Measurements from ENCODE around the gene GRIA3. TPM values are rescaled to one million over a fixed set of nuclear protein-coding genes. Genes with fewer than 3 reads are reported as not detected.

Gene GRIA3
- total RNA-seq, 1 experiment from 2014 or later, result 3.8 TPM

- TF ChIP-seq, protein P1, sequence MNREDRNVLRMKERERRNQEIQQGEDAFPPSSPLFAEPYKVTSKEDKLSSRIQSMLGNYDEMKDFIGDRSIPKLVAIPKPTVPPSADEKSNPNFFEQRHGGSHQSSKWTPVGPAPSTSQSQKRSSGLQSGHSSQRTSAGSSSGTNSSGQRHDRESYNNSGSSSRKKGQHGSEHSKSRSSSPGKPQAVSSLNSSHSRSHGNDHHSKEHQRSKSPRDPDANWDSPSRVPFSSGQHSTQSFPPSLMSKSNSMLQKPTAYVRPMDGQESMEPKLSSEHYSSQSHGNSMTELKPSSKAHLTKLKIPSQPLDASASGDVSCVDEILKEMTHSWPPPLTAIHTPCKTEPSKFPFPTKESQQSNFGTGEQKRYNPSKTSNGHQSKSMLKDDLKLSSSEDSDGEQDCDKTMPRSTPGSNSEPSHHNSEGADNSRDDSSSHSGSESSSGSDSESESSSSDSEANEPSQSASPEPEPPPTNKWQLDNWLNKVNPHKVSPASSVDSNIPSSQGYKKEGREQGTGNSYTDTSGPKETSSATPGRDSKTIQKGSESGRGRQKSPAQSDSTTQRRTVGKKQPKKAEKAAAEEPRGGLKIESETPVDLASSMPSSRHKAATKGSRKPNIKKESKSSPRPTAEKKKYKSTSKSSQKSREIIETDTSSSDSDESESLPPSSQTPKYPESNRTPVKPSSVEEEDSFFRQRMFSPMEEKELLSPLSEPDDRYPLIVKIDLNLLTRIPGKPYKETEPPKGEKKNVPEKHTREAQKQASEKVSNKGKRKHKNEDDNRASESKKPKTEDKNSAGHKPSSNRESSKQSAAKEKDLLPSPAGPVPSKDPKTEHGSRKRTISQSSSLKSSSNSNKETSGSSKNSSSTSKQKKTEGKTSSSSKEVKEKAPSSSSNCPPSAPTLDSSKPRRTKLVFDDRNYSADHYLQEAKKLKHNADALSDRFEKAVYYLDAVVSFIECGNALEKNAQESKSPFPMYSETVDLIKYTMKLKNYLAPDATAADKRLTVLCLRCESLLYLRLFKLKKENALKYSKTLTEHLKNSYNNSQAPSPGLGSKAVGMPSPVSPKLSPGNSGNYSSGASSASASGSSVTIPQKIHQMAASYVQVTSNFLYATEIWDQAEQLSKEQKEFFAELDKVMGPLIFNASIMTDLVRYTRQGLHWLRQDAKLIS (CRISPR knock-in tag; IDR thresholded peaks at IDR 0.05; ENCODE audit: borderline replicate concordance), result no peak
- TF ChIP-seq GABPB1 (CRISPR knock-in tag; IDR thresholded peaks at IDR 0.05), result no peak
- TF ChIP-seq TEAD1 (CRISPR knock-in tag; IDR thresholded peaks at IDR 0.05), result no peak
- no peak for TF ChIP-seq CDX4 (CRISPR knock-in tag; IDR thresholded peaks at IDR 0.05; ENCODE audit: borderline replicate concordance)
- TF ChIP-seq, protein P2, sequence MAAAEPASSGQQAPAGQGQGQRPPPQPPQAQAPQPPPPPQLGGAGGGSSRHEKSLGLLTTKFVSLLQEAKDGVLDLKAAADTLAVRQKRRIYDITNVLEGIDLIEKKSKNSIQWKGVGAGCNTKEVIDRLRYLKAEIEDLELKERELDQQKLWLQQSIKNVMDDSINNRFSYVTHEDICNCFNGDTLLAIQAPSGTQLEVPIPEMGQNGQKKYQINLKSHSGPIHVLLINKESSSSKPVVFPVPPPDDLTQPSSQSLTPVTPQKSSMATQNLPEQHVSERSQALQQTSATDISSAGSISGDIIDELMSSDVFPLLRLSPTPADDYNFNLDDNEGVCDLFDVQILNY (CRISPR knock-in tag; IDR thresholded peaks at IDR 0.05), result no peak
- no peak for TF ChIP-seq ZNF423 (CRISPR knock-in tag; IDR thresholded peaks at IDR 0.05)
- no peak for TF ChIP-seq TEAD4 (CRISPR knock-in tag; IDR thresholded peaks at IDR 0.05)
- TF ChIP-seq, protein P3, sequence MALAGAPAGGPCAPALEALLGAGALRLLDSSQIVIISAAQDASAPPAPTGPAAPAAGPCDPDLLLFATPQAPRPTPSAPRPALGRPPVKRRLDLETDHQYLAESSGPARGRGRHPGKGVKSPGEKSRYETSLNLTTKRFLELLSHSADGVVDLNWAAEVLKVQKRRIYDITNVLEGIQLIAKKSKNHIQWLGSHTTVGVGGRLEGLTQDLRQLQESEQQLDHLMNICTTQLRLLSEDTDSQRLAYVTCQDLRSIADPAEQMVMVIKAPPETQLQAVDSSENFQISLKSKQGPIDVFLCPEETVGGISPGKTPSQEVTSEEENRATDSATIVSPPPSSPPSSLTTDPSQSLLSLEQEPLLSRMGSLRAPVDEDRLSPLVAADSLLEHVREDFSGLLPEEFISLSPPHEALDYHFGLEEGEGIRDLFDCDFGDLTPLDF (CRISPR knock-in tag; IDR thresholded peaks at IDR 0.05), result no peak
- no peak for TF ChIP-seq CREM (CRISPR knock-in tag; IDR thresholded peaks at IDR 0.05)
- no peak overlapping the region for H3K27ac Mint-ChIP-seq
- peaks cover 7% of the 10 kb centered on the region; the same call in 1 of the 2 replicates for H3K27me3 Mint-ChIP-seq (ENCODE audit: low read depth)
- no peak for DNase-seq (ENCODE audit: low spot score)
- no peak overlapping the region for H3K4me3 Mint-ChIP-seq
- ChIA-PET CTCF (no interaction called here), POLR2A (no interaction called here)
- H3K36me3 Mint-ChIP-seq, result no peaks in the 10 kb centered on the region; the same call in 1 of the 2 replicates
- ATAC-seq, result no peak
- H3K4me1 Mint-ChIP-seq, result peaks cover 6% of the 10 kb centered on the region
- H3K9me3 Mint-ChIP-seq, result no peaks in the 10 kb centered on the region
Measured at GRCh38 chrX:123256378-123256777, 72.3 kb downstream of the GRIA3 start.

GRCh38 chrX:123260920-123261418, 76.9 kb downstream of the GRIA3 start:
- CTCF ChIA-PET, result interaction anchor here (2.1 kb wide), 1 partner anchor 58 kb away, joined by 6 read pairs; no protein-coding TSS in a partner anchor
- Mint-ChIP-seq H3K4me3 (no peak overlapping the region), H3K4me1 (peaks cover 31% of the 10 kb centered on the region), H3K27me3 (ENCODE audit: low read depth) (peaks cover 13% of the 10 kb centered on the region; the same call in 1 of the 2 replicates), H3K27ac (no peak overlapping the region), H3K36me3 (no peaks in the 10 kb centered on the region), H3K9me3 (no peaks in the 10 kb centered on the region)
- DNase-seq (ENCODE audit: low spot score) (no peak), ATAC-seq (no peak)
- POLR2A ChIA-PET, result no interaction called here
- TF ChIP-seq HMGXB4 (CRISPR knock-in tag; IDR thresholded peaks at IDR 0.05), result no peak
- TF ChIP-seq, protein P4, sequence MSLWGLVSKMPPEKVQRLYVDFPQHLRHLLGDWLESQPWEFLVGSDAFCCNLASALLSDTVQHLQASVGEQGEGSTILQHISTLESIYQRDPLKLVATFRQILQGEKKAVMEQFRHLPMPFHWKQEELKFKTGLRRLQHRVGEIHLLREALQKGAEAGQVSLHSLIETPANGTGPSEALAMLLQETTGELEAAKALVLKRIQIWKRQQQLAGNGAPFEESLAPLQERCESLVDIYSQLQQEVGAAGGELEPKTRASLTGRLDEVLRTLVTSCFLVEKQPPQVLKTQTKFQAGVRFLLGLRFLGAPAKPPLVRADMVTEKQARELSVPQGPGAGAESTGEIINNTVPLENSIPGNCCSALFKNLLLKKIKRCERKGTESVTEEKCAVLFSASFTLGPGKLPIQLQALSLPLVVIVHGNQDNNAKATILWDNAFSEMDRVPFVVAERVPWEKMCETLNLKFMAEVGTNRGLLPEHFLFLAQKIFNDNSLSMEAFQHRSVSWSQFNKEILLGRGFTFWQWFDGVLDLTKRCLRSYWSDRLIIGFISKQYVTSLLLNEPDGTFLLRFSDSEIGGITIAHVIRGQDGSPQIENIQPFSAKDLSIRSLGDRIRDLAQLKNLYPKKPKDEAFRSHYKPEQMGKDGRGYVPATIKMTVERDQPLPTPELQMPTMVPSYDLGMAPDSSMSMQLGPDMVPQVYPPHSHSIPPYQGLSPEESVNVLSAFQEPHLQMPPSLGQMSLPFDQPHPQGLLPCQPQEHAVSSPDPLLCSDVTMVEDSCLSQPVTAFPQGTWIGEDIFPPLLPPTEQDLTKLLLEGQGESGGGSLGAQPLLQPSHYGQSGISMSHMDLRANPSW (CRISPR knock-in tag; conservative IDR thresholded peaks at IDR 0.05; ENCODE audit: low read depth), result no peak
- no peak for TF ChIP-seq ZNF416 (CRISPR knock-in tag; IDR thresholded peaks at IDR 0.05)
- no peak for TF ChIP-seq IRF2 (CRISPR knock-in tag; IDR thresholded peaks at IDR 0.05; ENCODE audit: borderline replicate concordance, low read depth)
- TF ChIP-seq PRDM15 (CRISPR knock-in tag; IDR thresholded peaks at IDR 0.05), result no peak
- no peak for TF ChIP-seq MXD4 (CRISPR knock-in tag; IDR thresholded peaks at IDR 0.05; ENCODE audit: borderline replicate concordance)
- TF ChIP-seq ZNF138 (CRISPR knock-in tag; conservative IDR thresholded peaks at IDR 0.05), result no peak
- no peak for TF ChIP-seq JUN (CRISPR knock-in tag; IDR thresholded peaks at IDR 0.05)
- TF ChIP-seq, protein P5, sequence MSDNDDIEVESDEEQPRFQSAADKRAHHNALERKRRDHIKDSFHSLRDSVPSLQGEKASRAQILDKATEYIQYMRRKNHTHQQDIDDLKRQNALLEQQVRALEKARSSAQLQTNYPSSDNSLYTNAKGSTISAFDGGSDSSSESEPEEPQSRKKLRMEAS (CRISPR knock-in tag; IDR thresholded peaks at IDR 0.05), result no peak
